PC-9 (cell line): ENCODE results near the gene POU5F1.
"Not testable (repeated sequence)": the region's sequence is repeated elsewhere in the genome, so short reads cannot be mapped to it uniquely, and the experiment has no call there.

Experiments
- CTCF ChIP-seq: fragments of 200-600 bp; sonication (generic); conservative IDR thresholded peaks from 2 replicates; pipeline ENCODE4 v1.6.1; 2017; ENCODE audit warnings: mixed run types, antibody characterized with exemption, mild to moderate bottlenecking, moderate library complexity
- EZH2 ChIP-seq: fragments of 200-600 bp; sonication (generic); IDR thresholded peaks from 2 replicates; pipeline ENCODE4 v1.8.0; 2017; ENCODE audit warnings: antibody characterized with exemption, low read depth

- TF ChIP-seq CTCF, EZH2: not testable (repeated sequence)
Observed at GRCh38 chr6:31164475-31165063, 5.9 kb downstream of the POU5F1 start.
